IMR-90 (cell line): ENCODE results near the gene PLA2G12B. TPM values are rescaled to one million over a fixed set of nuclear protein-coding genes. Genes with fewer than 3 reads are reported as not detected.

Source experiments
- ATAC-seq: fragments of 200-7000 bp; cut with Tn5 transposase; 2 replicates; pipeline ENCODE4 v1.9.1; 2020; ENCODE audit warnings: low read depth, mild to moderate bottlenecking, moderate library complexity
- BruUV-seq: library from RNA; stranded (reverse); fragments of 400-500 nt; replicated peaks from 2 replicates; lab custom pipeline; 2021; lab: Mats Ljungman, UMichigan
- CTCF ChIA-PET: fragments of 300-600 bp; formaldehyde crosslinking; extraction: SDS; loops from one replicate; lab custom pipeline; 2021; ENCODE audit warnings: antibody characterized with exemption; lab: Yijun Ruan, JAX
- POLR2A ChIA-PET: fragments of 300-600 bp; sonication (Branson Sonifier 250); formaldehyde crosslinking; loops from one replicate; lab custom pipeline; 2022; ENCODE audit warnings: antibody characterized with exemption; ENCODE audit not compliant: unreplicated experiment; lab: Charles Lee
- DNase-seq: peaks from one replicate; pipeline ENCODE4 v3.0.0; 2013
- H2AFZ ChIP-seq: replicated peaks from 2 replicates; pipeline ENCODE3; 2013; ENCODE audit warnings: low read length, mild to moderate bottlenecking; ENCODE audit not compliant: poor library complexity
- H2AK5ac ChIP-seq: 2 replicates; pipeline ENCODE4 v1.6.1; 2013; ENCODE audit warnings: low read depth, low read length, inconsistent platforms
- H2AK9ac ChIP-seq: replicated peaks from 2 replicates; pipeline ENCODE3; 2013; ENCODE audit warnings: mild to moderate bottlenecking, low read depth, low read length, moderate library complexity; ENCODE audit not compliant: poor library complexity
- H2BK120ac ChIP-seq: 2 replicates; pipeline ENCODE4 v1.6.1; 2013; ENCODE audit warnings: low read depth, low read length, inconsistent platforms
- H2BK15ac ChIP-seq: 3 replicates; pipeline ENCODE4 v1.6.1; 2013; ENCODE audit warnings: low read depth, low read length, inconsistent platforms
- H2BK20ac ChIP-seq: 2 replicates; pipeline ENCODE4 v1.6.1; 2013; ENCODE audit warnings: low read depth, mild to moderate bottlenecking, inconsistent platforms, low read length, moderate library complexity
- H2BK5ac ChIP-seq: 2 replicates; pipeline ENCODE4 v1.6.1; 2013; ENCODE audit warnings: mild to moderate bottlenecking, low read depth, low read length, inconsistent platforms; ENCODE audit not compliant: poor library complexity, severe bottlenecking
- H3K14ac ChIP-seq: replicated peaks from 2 replicates; pipeline ENCODE4 v1.6.1; 2013; ENCODE audit warnings: low read depth, low read length, inconsistent platforms
- H3K18ac ChIP-seq: 2 replicates; pipeline ENCODE4 v1.6.1; 2013; ENCODE audit warnings: low read depth, low read length, control low read depth
- H3K23ac ChIP-seq: 2 replicates; pipeline ENCODE4 v1.6.1; 2013; ENCODE audit warnings: low read depth, low read length, inconsistent platforms
- H3K27ac ChIP-seq: 2 replicates; pipeline ENCODE4 v1.5.1; 2013; ENCODE audit warnings: mild to moderate bottlenecking, control low read depth, low read length; ENCODE audit not compliant: insufficient read depth
- H3K27me3 ChIP-seq: 2 replicates; pipeline ENCODE4 v1.6.1; 2013; ENCODE audit warnings: low read length; ENCODE audit not compliant: control insufficient read depth, insufficient read depth
- H3K36me3 ChIP-seq: 2 replicates; pipeline ENCODE4 v1.6.1; 2013; ENCODE audit warnings: low read length, mixed read lengths; ENCODE audit not compliant: control insufficient read depth, insufficient read depth
- H3K4ac ChIP-seq: 2 replicates; pipeline ENCODE4 v1.6.1; 2013; ENCODE audit warnings: low read depth, low read length, inconsistent platforms
- H3K4me1 ChIP-seq: 2 replicates; pipeline ENCODE4 v1.6.1; 2013; ENCODE audit warnings: low read length, mixed read lengths; ENCODE audit not compliant: control insufficient read depth, insufficient read depth
- H3K4me2 ChIP-seq: 2 replicates; pipeline ENCODE4 v1.6.1; 2013; ENCODE audit warnings: low read depth, mild to moderate bottlenecking, control low read depth, low read length, moderate library complexity
- H3K4me3 ChIP-seq: 2 replicates; pipeline ENCODE4 v1.5.1; 2013; ENCODE audit warnings: low read depth, mild to moderate bottlenecking, control low read depth, low read length, moderate library complexity; ENCODE audit not compliant: insufficient read depth
- H3K56ac ChIP-seq: 2 replicates; pipeline ENCODE4 v1.6.1; 2013; ENCODE audit warnings: low read length, inconsistent platforms; ENCODE audit not compliant: insufficient read depth; ENCODE audit errors: extremely low read depth
- H3K79me1 ChIP-seq, 2 experiments: 2 replicates each; pipeline ENCODE4 v1.6.1; 2013; ENCODE audit warnings: low read length in 2 of 2, inconsistent platforms in 1 of 2, low read depth in 1 of 2
- H3K9ac ChIP-seq: 2 replicates; pipeline ENCODE4 v1.6.1; 2013; ENCODE audit warnings: low read depth, low read length, control low read depth
- H3K9me1 ChIP-seq: 2 replicates; pipeline ENCODE4 v1.6.1; 2013; ENCODE audit warnings: low read length, inconsistent platforms; ENCODE audit not compliant: insufficient read depth
- H3K9me3 ChIP-seq: 2 replicates; pipeline ENCODE4 v1.6.1; 2013; ENCODE audit warnings: low read length; ENCODE audit not compliant: control insufficient read depth, insufficient read depth
- H4K20me1 ChIP-seq: 2 replicates; pipeline ENCODE4 v1.6.1; 2013; ENCODE audit warnings: low read length, inconsistent platforms; ENCODE audit not compliant: insufficient read depth
- H4K5ac ChIP-seq: 2 replicates; pipeline ENCODE4 v1.6.1; 2013; ENCODE audit warnings: mild to moderate bottlenecking, low read depth, low read length, control low read depth
- H4K8ac ChIP-seq, 2 experiments: 2 replicates each; pipeline ENCODE4 v1.6.1; 2013; ENCODE audit warnings: low read depth in 2 of 2, low read length in 2 of 2, control low read depth in 1 of 2, inconsistent platforms in 1 of 2
- H4K91ac ChIP-seq: 2 replicates; pipeline ENCODE4 v1.6.1; 2013; ENCODE audit warnings: low read depth, low read length, inconsistent platforms; ENCODE audit not compliant: insufficient read depth
- CHD1 ChIP-seq: IDR thresholded peaks from 2 replicates; pipeline ENCODE4 v1.6.1; 2012; ENCODE audit warnings: low read depth, low read length, improper control_type of control experiment
- USF2 ChIP-seq: fragments of 150-350 bp; IDR thresholded peaks from 2 replicates; pipeline ENCODE4 v1.6.1; 2017; ENCODE audit warnings: mild to moderate bottlenecking, antibody characterized with exemption, low read length, low read depth
- WGBS, 2 experiments: methylation state at CpG; one replicate each; pipeline versions ENCODE4 v1.1.5 to v1.1.7; 2013; ENCODE audit warnings: missing lambda C conversion rate in 2 of 2; ENCODE audit not compliant: insufficient read length in 1 of 2; ENCODE audit errors: extremely low coverage in 2 of 2; 5-methylcytosine and 5-hydroxymethylcytosine counted together
- dilution Hi-C: fragments of 300-500 bp; cut with HindIII; formaldehyde crosslinking; loops from one replicate; pipeline ENCODE4 v1.14.3; 2018; ENCODE audit warnings: low sequenced_read_pairs; ENCODE audit not compliant: unreplicated experiment
- in situ Hi-C: fragments of 300-500 bp; cut with MboI; formaldehyde crosslinking; loops from 3 replicates; pipeline ENCODE4 v1.14.3; 2019; ENCODE audit warnings: low sequenced_read_pairs, inconsistent platforms, mixed read lengths
- intact Hi-C: fragments of 100-400 bp; cut with micrococcal nuclease; formaldehyde crosslinking; loops from 2 replicates; pipeline ENCODE4 v1.10.0; 2022
- polyA plus RNA-seq, 3 experiments: library from polyadenylated mRNA; depleted of rRNA; stranded (reverse); fragments of >200 nt; gene quantifications; 2 replicates each; pipeline ENCODE4 v1.2.3, GENCODE V29; 2012; ENCODE audit warnings: low replicate concordance in 1 of 3
- total RNA-seq: library from RNA; depleted of rRNA; stranded (reverse); fragments of >200 nt; gene quantifications from 2 replicates; pipeline ENCODE4 v1.2.3, GENCODE V29; 2012

The PLA2G12B gene
- total and polyA plus RNA-seq, 2 of the 4 experiments (the other 2 are of a cell fraction), result not detected

- Histone ChIP-seq H3K23ac (no peak overlapping the region), H3K9me1 (0 out of 2 replicates have a peak, but pooled peaks cover 5% of the 10 kb centered on the region), H2BK5ac (no peak overlapping the region), H2AFZ (no peak overlapping the region), H3K4me1 (no peaks in the 10 kb centered on the region; the same call in 1 of the 2 replicates), H2AK9ac (no peak overlapping the region), H4K5ac (no peak overlapping the region), H4K20me1 (no peaks in the 10 kb centered on the region), H3K4me3 (no peak overlapping the region), H3K36me3 (peaks cover 3% of the 10 kb centered on the region), H2BK20ac (no peak overlapping the region), H3K27me3 (no peaks in the 10 kb centered on the region), H3K27ac (no peak overlapping the region), H2BK120ac (no peak overlapping the region), H3K79me1 (no peaks in the 10 kb centered on the region), H3K14ac (no peak overlapping the region), H3K9me3 (no peaks in the 10 kb centered on the region), H3K18ac (no peak overlapping the region), H3K4ac (0 out of 2 replicates have a peak overlapping the region, but pooled peaks have one; percentile 23), H3K9ac (no peak overlapping the region), H4K91ac (no peak overlapping the region), H3K56ac (no peak overlapping the region), H3K4me2 (no peak overlapping the region), H4K8ac (no peak overlapping the region), H2BK15ac (no peak overlapping the region), H2AK5ac (no peak overlapping the region)
- ChIA-PET CTCF (interaction anchor here (0.6 kb wide), 1 partner anchor 272 kb away, joined by 3 read pairs; no protein-coding TSS in a partner anchor), POLR2A (no interaction called here)
- intact Hi-C loops, result no loop called here
- dilution Hi-C loops, result no loop called here
- TSS peak; percentile 79 for BruUV-seq
- in situ Hi-C loops, result no loop called here
- peak; percentile 5 for DNase-seq
- TF ChIP-seq CHD1 (no peak), USF2 (no peak)
- WGBS, 2 experiments, result no CpG with 5 or more reads among the region's 5 CpGs
- no peak for ATAC-seq
Measured at GRCh38 chr10:72887043-72887442, 67.6 kb downstream of the PLA2G12B start.
